ENCODE data around the gene PLB1. TPM values are rescaled to one million over a fixed set of nuclear protein-coding genes. Genes with fewer than 3 reads are reported as not detected.
A peak's percentile ranks its signal among the peaks of the same experiment; 100 is the strongest.

PLB1 gene
- total RNA-seq, 1 experiment from 2014 or later, result 2.4 TPM

- DNase-seq (ENCODE audit: low spot score), result no peak
- in situ Hi-C loops (cut with HindIII; ENCODE audit: low sequenced_read_pairs), result no loop called here
Measured at GRCh38 chr2:28631514-28632206, 135.8 kb downstream of the PLB1 start.

GRCh38 chr2:28632791-28633190, 136.9 kb downstream of the PLB1 start:
- in situ Hi-C loops (cut with HindIII; ENCODE audit: low sequenced_read_pairs), result no loop called here
- no peak for DNase-seq (ENCODE audit: low spot score)

DNA sequence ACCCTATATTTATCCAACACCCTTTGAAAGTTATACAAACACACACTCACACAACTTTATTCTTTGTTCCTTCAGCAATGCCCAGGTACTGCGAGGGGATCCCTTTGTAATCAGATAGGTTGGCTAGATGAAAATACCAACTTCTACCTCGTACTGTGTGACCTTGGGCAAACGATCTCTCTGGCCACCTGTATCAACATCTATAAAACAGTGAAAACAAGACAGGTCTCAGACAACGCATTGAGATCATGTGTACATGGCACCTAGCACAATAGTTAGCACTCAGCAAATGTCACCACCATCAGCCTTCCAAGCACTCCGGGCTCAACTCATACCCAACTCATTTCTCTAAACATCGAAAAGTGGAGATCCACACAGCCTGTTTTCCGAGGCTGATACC, 137.3 kb downstream of the PLB1 start:
- in situ Hi-C loops (cut with HindIII; ENCODE audit: low sequenced_read_pairs), result no loop called here

DNA sequence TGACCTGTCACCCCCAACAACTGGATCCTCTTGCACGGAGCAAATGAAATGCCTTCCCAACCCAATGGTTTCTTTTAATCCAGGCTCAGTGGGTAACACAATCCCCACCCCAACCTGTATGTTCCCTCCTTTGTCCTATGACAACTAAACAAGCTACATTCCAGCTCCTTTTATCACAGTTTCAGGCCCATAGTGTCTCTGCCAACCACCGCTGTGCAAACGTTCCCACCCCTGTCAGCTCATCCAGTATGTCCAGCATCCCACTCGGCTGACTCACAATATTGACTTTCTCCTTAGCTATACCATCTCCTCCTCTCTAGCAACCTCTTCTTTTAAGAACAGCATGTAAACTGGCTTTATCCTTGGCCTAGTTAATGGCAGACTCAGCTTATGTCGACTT, 137.9 kb downstream of the PLB1 start:
- in situ Hi-C loops (cut with HindIII; ENCODE audit: low sequenced_read_pairs), result no loop called here
- DNase-seq (ENCODE audit: low spot score), result no peak

More for the DNA sequence above, 137.3 kb downstream of the PLB1 start:
- no peak for DNase-seq (ENCODE audit: low spot score)

DNA sequence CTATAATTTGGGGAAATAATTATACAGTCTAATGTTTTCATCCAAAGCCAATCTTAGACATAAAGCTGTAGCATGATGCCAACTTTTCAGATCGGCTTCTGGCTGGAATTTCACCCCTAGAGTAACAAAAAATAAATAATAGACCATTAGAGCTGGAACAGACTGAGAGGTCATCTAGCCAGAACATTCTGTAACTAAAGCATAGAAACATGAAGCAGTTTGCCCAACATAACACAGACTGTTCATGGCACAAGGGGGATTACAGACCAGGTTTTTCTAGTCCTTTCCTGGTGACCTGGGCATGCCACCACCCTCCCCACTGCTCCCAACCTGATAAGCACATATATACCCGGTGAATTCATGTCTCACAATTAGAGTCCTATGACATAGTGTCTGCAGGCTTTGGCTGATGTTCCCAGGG, 139.3 kb downstream of the PLB1 start:
- DNase-seq (ENCODE audit: low spot score), result no peak
- in situ Hi-C loops (cut with HindIII; ENCODE audit: low sequenced_read_pairs), result no loop called here

DNA sequence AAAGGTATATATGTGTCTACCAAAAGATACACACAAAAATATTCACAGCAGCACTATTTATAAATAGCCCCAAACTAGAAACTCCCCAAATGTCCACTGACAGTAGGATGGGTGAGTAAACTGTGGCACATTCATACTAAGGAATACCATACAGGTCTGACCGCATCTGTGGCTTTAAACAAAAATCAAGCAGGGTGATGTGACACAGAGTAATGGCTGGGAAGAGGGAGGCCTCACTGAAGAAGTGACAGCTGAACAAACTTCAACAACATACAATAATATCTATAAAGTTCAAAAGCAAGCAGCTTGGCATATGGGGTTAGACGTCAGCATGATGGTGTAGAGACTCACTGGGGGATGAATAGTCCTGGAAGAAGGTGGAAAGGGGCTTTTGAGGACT, 140.6 kb downstream of the PLB1 start:
- no peak for DNase-seq (ENCODE audit: low spot score)
- in situ Hi-C loops (cut with HindIII; ENCODE audit: low sequenced_read_pairs), result no loop called here

DNA sequence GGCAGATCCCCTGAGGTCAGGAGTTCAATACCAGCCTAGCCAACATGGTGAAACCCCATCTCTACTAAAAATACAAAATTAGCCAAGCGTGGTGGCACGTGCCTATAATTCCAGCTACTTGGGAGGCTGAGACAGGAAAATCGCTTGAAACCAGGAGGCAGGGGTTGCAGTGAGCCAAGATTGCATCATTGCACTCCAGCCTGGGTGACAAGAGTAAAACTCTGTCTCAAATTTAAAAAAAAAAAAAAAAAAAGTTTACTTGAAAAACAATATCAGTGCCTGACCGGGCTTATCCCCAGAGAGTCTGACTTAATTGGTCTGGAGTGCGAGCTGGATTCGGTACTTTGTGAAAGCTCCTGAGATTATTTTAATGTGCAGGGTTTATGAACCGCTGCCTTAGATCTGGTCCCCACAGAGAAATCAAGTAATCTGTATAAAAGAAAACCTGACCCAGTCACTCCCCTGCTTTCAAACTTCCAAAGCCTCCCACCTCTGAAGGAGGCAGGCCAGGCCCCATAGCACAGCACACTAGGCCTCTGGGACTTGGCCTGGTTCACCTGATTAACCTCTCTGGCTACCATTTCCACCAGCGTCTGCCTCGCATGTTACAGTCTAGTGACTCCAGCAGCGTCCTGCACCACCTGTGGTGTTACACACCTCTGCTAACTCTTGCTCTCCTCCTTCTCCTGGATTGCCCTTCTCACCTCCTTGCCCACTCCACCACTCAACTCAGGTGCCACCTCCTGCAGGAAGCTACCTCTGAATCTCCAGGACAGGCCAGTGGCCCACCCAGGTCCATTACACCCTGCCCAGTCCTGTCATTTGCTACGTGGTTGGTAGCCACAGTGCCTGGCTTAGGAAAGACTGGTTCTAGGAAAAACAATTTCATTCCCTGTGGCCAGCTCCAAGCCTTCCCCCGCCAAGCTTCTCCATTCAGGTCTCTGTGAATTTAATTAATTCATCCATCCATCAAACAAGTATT, 141.5 kb downstream of the PLB1 start:
- DNase-seq (ENCODE audit: low spot score), result no peak
- in situ Hi-C loops (cut with HindIII; ENCODE audit: low sequenced_read_pairs), result no loop called here

DNA sequence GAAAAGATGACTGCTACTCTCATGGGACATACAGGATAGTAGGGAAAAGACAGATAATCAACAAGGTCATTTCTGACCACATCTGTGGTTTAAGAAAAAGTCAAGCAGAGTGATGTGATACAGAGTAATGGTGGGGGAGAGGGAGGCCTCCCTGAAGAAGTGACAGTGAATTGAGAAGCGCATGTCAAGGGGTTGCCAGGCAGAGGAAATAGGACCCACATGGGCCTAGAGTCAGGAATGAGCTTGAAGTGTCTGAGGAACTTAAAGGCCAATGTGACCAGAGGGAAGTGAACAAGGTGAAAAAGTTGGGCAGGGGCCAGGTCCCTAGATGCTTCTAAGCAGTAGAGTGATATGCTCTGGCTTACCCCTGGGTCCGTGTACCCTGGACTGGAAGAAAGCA, 142.2 kb downstream of the PLB1 start:
- in situ Hi-C loops (cut with HindIII; ENCODE audit: low sequenced_read_pairs), result no loop called here
- no peak for DNase-seq (ENCODE audit: low spot score)

DNA sequence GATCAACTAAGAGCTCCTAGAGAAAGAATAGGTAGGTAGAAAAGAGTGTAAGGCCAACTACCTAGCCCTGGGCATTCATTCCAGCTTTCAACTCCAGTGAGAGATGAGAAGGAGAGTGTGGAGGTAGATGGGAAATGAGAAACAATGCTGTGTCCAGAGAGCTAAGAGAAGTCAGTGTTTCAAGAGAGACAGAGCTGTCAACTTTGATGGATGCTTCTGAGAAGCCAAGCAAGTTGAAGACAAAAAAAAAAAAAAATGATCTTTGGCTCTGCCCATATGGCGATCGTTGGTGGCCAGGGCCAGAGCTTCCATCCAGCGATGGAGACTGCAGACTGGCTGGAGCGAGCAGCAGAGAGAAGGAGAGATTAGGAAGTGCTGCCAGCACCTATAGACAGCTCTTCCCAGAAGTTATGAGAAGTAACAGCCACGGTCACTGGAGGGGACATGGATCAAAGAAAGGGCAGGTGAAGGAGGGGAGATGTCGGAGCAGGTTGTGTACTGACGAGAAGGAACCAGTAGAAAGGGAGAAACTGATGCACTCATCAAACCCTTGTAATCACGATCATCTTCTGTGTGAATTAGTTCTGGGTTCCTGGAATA, 143.3 kb downstream of the PLB1 start:
- in situ Hi-C loops (cut with HindIII; ENCODE audit: low sequenced_read_pairs), result no loop called here
- DNase-seq (ENCODE audit: low spot score), result no peak

- in situ Hi-C loops (cut with HindIII; ENCODE audit: low sequenced_read_pairs), result no loop called here
- no peak for DNase-seq (ENCODE audit: low spot score)
Measured at GRCh38 chr2:28639836-28640235, 144.0 kb downstream of the PLB1 start.

- DNase-seq (ENCODE audit: low spot score), result no peak
- in situ Hi-C loops (cut with HindIII; ENCODE audit: low sequenced_read_pairs), result no loop called here
Measured at GRCh38 chr2:28640260-28640907, 144.5 kb downstream of the PLB1 start.

- in situ Hi-C loops (cut with HindIII; ENCODE audit: low sequenced_read_pairs), result no loop called here
Measured at GRCh38 chr2:28640908-28641300, 145.0 kb downstream of the PLB1 start.

GRCh38 chr2:28642796-28643195, 146.9 kb downstream of the PLB1 start:
- DNase-seq (ENCODE audit: low spot score), result no peak
- in situ Hi-C loops (cut with HindIII; ENCODE audit: low sequenced_read_pairs), result no loop called here

More at GRCh38 chr2:28640908-28641300, 145.0 kb downstream of the PLB1 start:
- DNase-seq (ENCODE audit: low spot score), result no peak

DNA sequence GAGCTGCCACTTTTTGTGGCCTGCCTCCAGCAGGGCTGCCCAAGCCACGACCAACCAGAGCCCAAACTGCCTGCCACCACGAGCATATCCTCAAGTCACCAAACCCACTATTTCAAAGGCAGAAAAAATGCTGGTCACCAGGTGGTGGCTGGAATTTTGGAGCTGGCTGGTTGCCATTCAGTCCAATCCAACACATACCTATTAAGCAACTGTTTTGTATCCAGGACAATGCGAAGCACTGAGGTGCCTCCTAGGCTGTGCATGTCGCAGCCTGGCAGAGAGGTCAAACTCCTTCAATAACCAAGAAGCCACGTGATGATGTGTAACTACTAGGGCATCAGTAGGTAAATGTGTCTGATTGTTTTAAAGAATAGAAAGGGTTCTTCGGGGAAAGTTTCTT, 147.5 kb downstream of the PLB1 start:
- peak; percentile 5 for DNase-seq (ENCODE audit: low spot score)
- in situ Hi-C loops (cut with HindIII; ENCODE audit: low sequenced_read_pairs), result no loop called here

- no peak for DNase-seq (ENCODE audit: low spot score)
- in situ Hi-C loops (cut with HindIII; ENCODE audit: low sequenced_read_pairs), result no loop called here
Measured at GRCh38 chr2:28643911-28644334, 148.1 kb downstream of the PLB1 start.

GRCh38 chr2:28644760-28645159, 148.9 kb downstream of the PLB1 start:
- DNase-seq (ENCODE audit: low spot score), result no peak

GRCh38 chr2:28645553-28645952, 149.7 kb downstream of the PLB1 start:
- no peak for DNase-seq (ENCODE audit: low spot score)
- in situ Hi-C loops (cut with HindIII; ENCODE audit: low sequenced_read_pairs), result no loop called here

More at GRCh38 chr2:28644760-28645159, 148.9 kb downstream of the PLB1 start:
- in situ Hi-C loops (cut with HindIII; ENCODE audit: low sequenced_read_pairs), result no loop called here

- in situ Hi-C loops (cut with HindIII; ENCODE audit: low sequenced_read_pairs), result no loop called here
Measured at GRCh38 chr2:28647682-28648081, 151.8 kb downstream of the PLB1 start.

GRCh38 chr2:28648147-28648546, 152.3 kb downstream of the PLB1 start:
- in situ Hi-C loops (cut with HindIII; ENCODE audit: low sequenced_read_pairs), result no loop called here
- no peak for DNase-seq (ENCODE audit: low spot score)

More at GRCh38 chr2:28647682-28648081, 151.8 kb downstream of the PLB1 start:
- DNase-seq (ENCODE audit: low spot score), result no peak
